AG04450 (cell line): ENCODE measurements around the gene XG. TPM values are rescaled to one million over a fixed set of nuclear protein-coding genes. Genes with fewer than 3 reads are reported as not detected.

Experiments
- CTCF ChIA-PET: fragments of 300-600, 350-600 bp; formaldehyde crosslinking; extraction: SDS; loops from one replicate; lab custom pipeline; 2022; ENCODE audit warnings: antibody characterized with exemption, inconsistent platforms; lab: Charles Lee
- POLR2A ChIA-PET: fragments of 350-600 bp; formaldehyde crosslinking; extraction: SDS; loops from one replicate; lab custom pipeline; 2021; ENCODE audit warnings: antibody characterized with exemption, inconsistent platforms; lab: Yijun Ruan, JAX
- DNase-seq: peaks from one replicate; pipeline ENCODE4 v3.0.0-alpha.2; 2011; ENCODE audit warnings: low read depth, low spot score
- H3K27ac ChIP-seq: one replicate; pipeline ENCODE4 v1.5.1; 2012; ENCODE audit warnings: low read depth, low read length, control low read depth
- H3K27me3 ChIP-seq: one replicate; pipeline ENCODE4 v1.6.0; 2012; ENCODE audit warnings: low read length; ENCODE audit not compliant: control insufficient read depth, insufficient read depth
- H3K4me3 ChIP-seq: 2 replicates; pipeline ENCODE4 v1.5.1; 2011; ENCODE audit warnings: mild to moderate bottlenecking, low read depth, low read length, control low read depth
- H3K9me3 ChIP-seq: 2 replicates; pipeline ENCODE4 v1.5.1; 2012; ENCODE audit warnings: low read length; ENCODE audit not compliant: control insufficient read depth, insufficient read depth
- CTCF ChIP-seq: IDR thresholded peaks from 2 replicates; pipeline ENCODE4 v1.5.1; 2011; ENCODE audit warnings: low read depth, low read length, control low read depth, inconsistent platforms
- polyA plus RNA-seq: library from polyadenylated mRNA; depleted of rRNA; stranded (reverse); fragments of >200 nt; gene quantifications from 2 replicates; pipeline ENCODE4 v1.2.3, GENCODE V29; 2011; rRNA removed

The XG gene
- polyA plus RNA-seq, 1 experiment = not detected

- no peak for DNase-seq
- no peak for TF ChIP-seq CTCF
- H3K9me3 ChIP-seq = no peaks in the 10 kb centered on the region
- H3K27me3 ChIP-seq = no peaks in the 10 kb centered on the region
- no peak overlapping the region for H3K4me3 ChIP-seq
- ChIA-PET POLR2A (no interaction called here), CTCF (no interaction called here)
- no peak overlapping the region for H3K27ac ChIP-seq
These were observed 110.6 kb downstream of the XG start for GRCh38 chrX:2862404-2862803.

- POLR2A ChIA-PET = interaction anchor here (0.7 kb wide), 1 partner anchor 14 kb away, joined by 3 read pairs; no protein-coding TSS in a partner anchor
- Histone ChIP-seq H3K4me3 (no peak overlapping the region), H3K27ac (no peak overlapping the region), H3K9me3 (no peaks in the 10 kb centered on the region), H3K27me3 (no peaks in the 10 kb centered on the region)
- CTCF ChIA-PET = interaction anchor here (0.7 to 1.7 kb wide), 2 partner anchors 9 to 12 kb away, joined by 5 to 12 read pairs; no protein-coding TSS in a partner anchor
- TF ChIP-seq CTCF = no peak
- DNase-seq = no peak
These were observed 111.8 kb downstream of the XG start for GRCh38 chrX:2863646-2864045.

Other genes starting within 250 kb of the XG start
- gene CD99, start 60.7 kb upstream of the XG start, polyA plus RNA-seq = 355 and 369 TPM in 2 replicates
- 19.6 and 20.6 TPM in 2 replicates for gene GYG2, start 76.9 kb downstream of the XG start, polyA plus RNA-seq
- gene ARSD, start 177.3 kb downstream of the XG start, polyA plus RNA-seq = 11.6 and 12.7 TPM in 2 replicates